ENCODE results near the gene ASGR1. TPM values are rescaled to one million over a fixed set of nuclear protein-coding genes. Genes with fewer than 3 reads are reported as not detected.

The ASGR1 gene
- total RNA-seq, 2 experiments from 2014 or later = 1.1 to 2.2 TPM

GRCh38 chr17:7147772-7148171, 31.4 kb downstream of the ASGR1 start:
- Mint-ChIP-seq H3K27ac (no peak overlapping the region), H3K9me3 (ENCODE audit: low read depth) (no peaks in the 10 kb centered on the region), H3K4me3 (no peak overlapping the region), H3K4me1 (no peaks in the 10 kb centered on the region), H3K27me3 (peaks cover 3% of the 10 kb centered on the region), H3K36me3 (ENCODE audit: low read depth) (no peaks in the 10 kb centered on the region)
- ChIA-PET CTCF (interaction anchor here (0.5 to 1.2 kb wide), 5 partner anchors 13 to 250 kb away, joined by 3 read pairs; no protein-coding TSS in a partner anchor), POLR2A (no interaction called here)
- DNase-seq (peak; percentile 22), ATAC-seq (peak; percentile 87)
- intact Hi-C loops (cut with DNase I, micrococcal nuclease) = no loop called here

DNA sequence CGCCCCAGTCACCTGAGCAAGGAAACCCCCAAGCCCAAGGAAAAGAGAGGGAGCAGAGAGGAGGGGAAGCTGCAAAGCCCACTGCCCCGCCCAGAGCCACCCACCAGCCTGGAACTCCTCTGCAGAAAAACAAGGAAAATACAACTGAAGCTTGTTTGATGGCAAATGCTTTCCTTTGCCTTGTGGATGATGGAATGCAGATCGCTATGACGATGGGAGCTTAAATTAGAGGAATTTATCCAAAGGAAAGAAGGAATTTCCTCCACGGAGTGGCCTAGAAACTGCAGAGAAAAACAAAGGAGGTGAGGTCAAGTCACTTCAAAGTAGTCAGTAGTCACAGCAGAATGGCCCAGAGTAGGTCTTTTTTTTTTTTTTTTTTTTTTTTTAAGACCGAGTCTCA, 33.1 kb downstream of the ASGR1 start:
- Mint-ChIP-seq H3K36me3 (ENCODE audit: low read depth) (no peaks in the 10 kb centered on the region), H3K27me3 (no peaks in the 10 kb centered on the region), H3K4me1 (no peaks in the 10 kb centered on the region), H3K27ac (no peak overlapping the region), H3K9me3 (ENCODE audit: low read depth) (no peaks in the 10 kb centered on the region), H3K4me3 (no peak overlapping the region)
- ATAC-seq (no peak), DNase-seq (no peak)
- intact Hi-C loops (cut with DNase I, micrococcal nuclease) = no loop called here
- ChIA-PET POLR2A (no interaction called here), CTCF (interaction anchor here (1.4 kb wide), 1 partner anchor 100 kb away, joined by 3 read pairs; no protein-coding TSS in a partner anchor)

GRCh38 chr17:7144213-7144612, 35.0 kb downstream of the ASGR1 start:
- CTCF ChIA-PET = interaction anchor here (0.8 kb wide), 1 partner anchor 8 kb away, joined by 3 read pairs; no protein-coding TSS in a partner anchor
- intact Hi-C loops (cut with DNase I, micrococcal nuclease) = no loop called here
- no peaks in the 10 kb centered on the region for H3K4me1 Mint-ChIP-seq
- no peak overlapping the region for H3K4me3 Mint-ChIP-seq
- no peak overlapping the region for H3K27ac Mint-ChIP-seq
- POLR2A ChIA-PET = no interaction called here
- no peaks in the 10 kb centered on the region for H3K9me3 Mint-ChIP-seq (ENCODE audit: low read depth)
- H3K27me3 Mint-ChIP-seq = no peaks in the 10 kb centered on the region
- no peaks in the 10 kb centered on the region for H3K36me3 Mint-ChIP-seq (ENCODE audit: low read depth)
- DNase-seq (no peak), ATAC-seq (no peak)

DNA sequence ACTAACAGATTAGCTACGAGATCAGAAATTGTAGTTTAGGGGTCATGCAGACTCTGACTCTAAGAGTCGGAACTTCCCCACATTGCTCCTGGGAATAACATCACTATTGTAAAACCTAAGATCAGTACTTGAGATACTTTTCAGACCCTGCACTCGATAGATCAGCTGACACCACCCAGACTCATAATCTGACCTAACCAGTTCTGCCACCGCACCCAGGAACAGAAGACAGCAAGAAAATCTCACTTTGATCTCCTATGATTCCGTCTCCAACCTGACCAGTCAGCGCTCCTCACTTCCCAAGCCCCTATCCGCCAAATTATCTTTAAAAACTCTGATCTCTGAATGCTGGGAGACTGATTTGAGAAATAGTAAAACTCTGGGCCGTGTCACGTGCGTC, 37.3 kb downstream of the ASGR1 start:
- H3K4me3 Mint-ChIP-seq = no peak overlapping the region
- ATAC-seq = no peak
- CTCF ChIA-PET = interaction anchor here (0.6 to 7.3 kb wide), 3 partner anchors 66 to 96 kb away, joined by 3 to 110 read pairs (median 20); no protein-coding TSS in a partner anchor

DNA sequence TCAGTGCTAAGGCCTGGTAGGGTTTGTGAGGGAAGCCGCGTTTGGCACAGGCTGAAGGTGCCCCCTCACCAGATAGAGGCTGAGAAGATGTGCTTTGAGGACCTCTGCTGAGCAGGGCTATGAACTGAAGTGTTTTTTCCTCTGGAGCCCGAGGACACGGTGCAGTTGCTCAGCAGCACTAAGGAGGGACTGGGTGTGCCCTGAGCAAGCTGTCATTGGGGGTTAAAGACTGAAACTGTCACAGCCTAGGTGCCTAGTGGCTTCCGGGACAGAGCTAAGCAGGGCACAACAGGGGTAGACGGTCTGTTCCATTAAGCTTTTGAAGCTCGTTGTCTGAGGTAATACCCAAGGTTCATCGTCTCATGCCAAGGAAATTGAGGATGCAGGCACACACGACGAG, 39.8 kb downstream of the ASGR1 start:
- ChIA-PET POLR2A (no interaction called here), CTCF (interaction anchor here (0.8 to 7.3 kb wide), 4 partner anchors 63 to 229 kb away, joined by 3 to 110 read pairs (median 12); no protein-coding TSS in a partner anchor)
- Mint-ChIP-seq H3K27ac (no peak overlapping the region), H3K36me3 (ENCODE audit: low read depth) (no peaks in the 10 kb centered on the region), H3K9me3 (ENCODE audit: low read depth) (no peaks in the 10 kb centered on the region), H3K4me3 (no peak overlapping the region), H3K27me3 (no peaks in the 10 kb centered on the region), H3K4me1 (peaks cover 3% of the 10 kb centered on the region)
- intact Hi-C loops (cut with DNase I, micrococcal nuclease) = loop anchor here (5.0 to 10.0 kb wide), 2 partner anchors 38 to 155 kb away; partner anchors contain the start of genes ASGR1 (in 1 of the 2) and YBX2 (in 1 of the 2)
- no peak for DNase-seq
- ATAC-seq = no peak

More for the DNA sequence above, 37.3 kb downstream of the ASGR1 start:
- Mint-ChIP-seq H3K4me1 (no peaks in the 10 kb centered on the region), H3K9me3 (ENCODE audit: low read depth) (no peaks in the 10 kb centered on the region), H3K27ac (no peak overlapping the region), H3K36me3 (ENCODE audit: low read depth) (no peaks in the 10 kb centered on the region), H3K27me3 (no peaks in the 10 kb centered on the region)
- POLR2A ChIA-PET = no interaction called here
- DNase-seq = no peak
- intact Hi-C loops (cut with DNase I, micrococcal nuclease) = no loop called here

GRCh38 chr17:7138800-7139381, 40.3 kb downstream of the ASGR1 start:
- Mint-ChIP-seq H3K9me3 (ENCODE audit: low read depth) (no peaks in the 10 kb centered on the region), H3K27me3 (no peaks in the 10 kb centered on the region), H3K4me3 (no peak overlapping the region), H3K4me1 (peaks cover 3% of the 10 kb centered on the region), H3K27ac (no peak overlapping the region), H3K36me3 (ENCODE audit: low read depth) (no peaks in the 10 kb centered on the region)
- POLR2A ChIA-PET = no interaction called here
- no peak for ATAC-seq
- DNase-seq = no peak
- CTCF ChIA-PET = interaction anchor here (0.5 to 7.8 kb wide), 6 partner anchors 13 to 94 kb away, joined by 3 to 136 read pairs (median 12); partner anchors contain the start of genes CLEC10A and SLC16A11
- intact Hi-C loops (cut with DNase I, micrococcal nuclease) = loop anchor here (5.0 to 10.0 kb wide), 2 partner anchors 38 to 156 kb away; partner anchors contain the start of genes ASGR1 (in 1 of the 2) and YBX2 (in 1 of the 2)

DNA sequence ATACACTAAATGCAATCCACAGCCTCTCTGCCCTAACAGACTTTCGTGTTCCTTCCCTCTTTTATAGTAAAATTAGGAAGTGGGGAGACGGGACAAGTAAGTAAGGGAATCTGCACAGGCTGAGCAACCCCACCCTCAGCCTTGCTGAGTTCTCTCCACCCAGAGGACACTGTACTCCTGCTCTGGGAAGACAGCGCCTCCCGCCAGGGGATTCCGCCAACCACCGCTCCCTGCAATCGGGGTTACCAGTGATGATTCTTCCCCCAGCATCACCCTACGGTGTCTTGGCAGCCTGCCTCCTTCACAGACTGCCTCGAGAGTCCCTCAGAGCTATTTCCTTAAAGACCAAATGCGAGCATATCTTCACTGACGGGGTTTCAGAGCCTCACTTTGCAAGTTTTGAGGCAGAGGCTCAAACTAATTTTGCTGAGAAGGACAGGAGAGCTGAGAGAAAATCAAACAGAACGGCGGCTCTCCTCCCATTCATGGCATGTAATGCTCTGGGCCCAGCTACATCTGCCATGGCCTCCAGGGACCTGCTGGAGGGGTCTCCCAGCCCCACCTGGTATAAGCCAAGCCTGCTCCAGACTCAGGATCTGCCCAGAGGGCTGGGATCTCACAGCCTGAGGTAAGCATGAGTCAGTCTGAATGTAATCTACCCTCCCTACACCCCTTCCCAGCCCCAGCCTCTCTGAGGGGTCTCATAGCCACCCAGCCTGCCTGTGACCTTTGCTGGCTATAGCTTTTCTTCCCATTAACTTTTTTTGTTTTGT, 41.8 kb downstream of the ASGR1 start:
- DNase-seq = no peak
- Mint-ChIP-seq H3K4me1 (peaks cover 15% of the 10 kb centered on the region), H3K4me3 (no peak overlapping the region), H3K27me3 (no peaks in the 10 kb centered on the region), H3K36me3 (ENCODE audit: low read depth) (no peaks in the 10 kb centered on the region), H3K27ac (no peak overlapping the region), H3K9me3 (ENCODE audit: low read depth) (no peaks in the 10 kb centered on the region)
- ATAC-seq = no peak
- intact Hi-C loops (cut with DNase I, micrococcal nuclease) = loop anchor here (2.0 to 10.0 kb wide), 3 partner anchors 40 to 227 kb away; partner anchors contain the start of genes ASGR1 (in 1 of the 2) and YBX2 (in 1 of the 2)
- ChIA-PET POLR2A (no interaction called here), CTCF (interaction anchor here (0.7 to 7.8 kb wide), 21 partner anchors 12 to 226 kb away, joined by 3 to 136 read pairs (median 4); partner anchors contain the start of genes SLC16A11 and SLC16A13)

GRCh38 chr17:7136266-7136877, 42.8 kb downstream of the ASGR1 start:
- H3K36me3 Mint-ChIP-seq (ENCODE audit: low read depth) = no peaks in the 10 kb centered on the region
- ChIA-PET CTCF (interaction anchor here (0.9 to 7.8 kb wide), 21 partner anchors 11 to 225 kb away, joined by 3 to 136 read pairs (median 4); partner anchors contain the start of genes SLC16A11 and SLC16A13), POLR2A (no interaction called here)
- no peaks in the 10 kb centered on the region for H3K27me3 Mint-ChIP-seq
- peaks cover 21% of the 10 kb centered on the region for H3K4me1 Mint-ChIP-seq
- ATAC-seq = no peak
- H3K4me3 Mint-ChIP-seq = no peak overlapping the region
- intact Hi-C loops (cut with DNase I, micrococcal nuclease) = loop anchor here (1.0 to 10.0 kb wide), 7 partner anchors 41 to 226 kb away; partner anchors contain the start of genes ASGR1 (in 1 of the 2) and YBX2 (in 1 of the 2)
- peak; percentile 89 for DNase-seq
- no peaks in the 10 kb centered on the region for H3K9me3 Mint-ChIP-seq (ENCODE audit: low read depth)
- no peak overlapping the region for H3K27ac Mint-ChIP-seq

DNA sequence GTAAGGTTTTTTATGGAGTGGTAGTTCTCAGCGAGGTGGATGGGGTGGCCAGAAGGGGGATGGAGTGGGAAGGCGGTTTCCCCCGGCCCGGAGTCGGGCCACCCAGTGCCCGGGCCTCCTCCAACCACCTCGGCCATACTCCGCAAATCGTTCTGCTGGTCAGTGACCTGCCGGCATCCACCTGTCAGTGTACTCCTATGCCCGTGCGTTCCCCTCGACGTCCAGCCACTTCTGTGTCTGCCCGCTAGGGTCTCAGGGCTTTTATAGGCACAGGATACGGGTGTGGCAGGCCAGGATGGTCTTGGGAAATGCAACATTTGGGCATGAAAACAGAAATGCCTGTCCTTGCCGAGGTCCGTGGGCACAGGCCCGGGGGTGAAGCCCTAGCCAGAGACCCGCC, 45.3 kb downstream of the ASGR1 start:
- intact Hi-C loops (cut with DNase I, micrococcal nuclease) = loop anchor here (2.0 to 10.0 kb wide), 2 partner anchors 73 to 161 kb away; partner anchors contain the start of gene YBX2 (in 1 of the 2)
- Mint-ChIP-seq H3K4me3 (no peak overlapping the region), H3K4me1 (peaks cover 25% of the 10 kb centered on the region), H3K27me3 (no peaks in the 10 kb centered on the region), H3K36me3 (ENCODE audit: low read depth) (no peaks in the 10 kb centered on the region), H3K27ac (no peak overlapping the region), H3K9me3 (ENCODE audit: low read depth) (no peaks in the 10 kb centered on the region)
- DNase-seq (no peak), ATAC-seq (no peak)
- ChIA-PET POLR2A (interaction anchor here (0.6 to 2.9 kb wide), 4 partner anchors 74 to 216 kb away, joined by 3 to 15 read pairs (median 7); partner anchors contain the start of gene SLC16A11), CTCF (interaction anchor here (0.6 to 7.8 kb wide), 12 partner anchors 9 to 223 kb away, joined by 3 to 136 read pairs (median 6); partner anchors contain the start of genes ASGR2 and SLC16A11)

- intact Hi-C loops (cut with DNase I, micrococcal nuclease) = loop anchor here (2.0 to 10.0 kb wide), 2 partner anchors 73 to 161 kb away; partner anchors contain the start of gene YBX2 (in 1 of the 2)
- no peaks in the 10 kb centered on the region for H3K27me3 Mint-ChIP-seq
- H3K4me3 Mint-ChIP-seq = peak overlapping the region; percentile 48
- H3K9me3 Mint-ChIP-seq (ENCODE audit: low read depth) = no peaks in the 10 kb centered on the region
- ChIA-PET POLR2A (interaction anchor here (0.6 to 2.9 kb wide), 5 partner anchors 73 to 216 kb away, joined by 3 to 15 read pairs (median 4); partner anchors contain the start of gene SLC16A11), CTCF (interaction anchor here (0.6 to 7.8 kb wide), 15 partner anchors 9 to 222 kb away, joined by 3 to 136 read pairs (median 7); partner anchors contain the start of genes ASGR2 and SLC16A11)
- DNase-seq = peak; percentile 61
- H3K27ac Mint-ChIP-seq = no peak overlapping the region
- H3K4me1 Mint-ChIP-seq = peaks cover 25% of the 10 kb centered on the region
- H3K36me3 Mint-ChIP-seq (ENCODE audit: low read depth) = no peaks in the 10 kb centered on the region
- peak; percentile 13 for ATAC-seq
These were observed 45.7 kb downstream of the ASGR1 start for GRCh38 chr17:7133424-7133823.
